Astrocyte (in vitro differentiated cells and primary cell): ENCODE data around the gene MCOLN1. TPM values are rescaled to one million over a fixed set of nuclear protein-coding genes. Genes with fewer than 3 reads are reported as not detected.

Experiments used
- DNase-seq: peaks from one replicate; pipeline ENCODE4 v3.0.0-alpha.2; 2010; ENCODE audit warnings: low read depth
- FAIRE-seq: peaks from 2 replicates; lab custom pipeline; 2011; peaks lifted over from hg19 to GRCh38; lab: Jason Lieb, UNC
- H2AFZ ChIP-seq: 2 replicates; pipeline ENCODE4 v1.6.0; 2012; ENCODE audit warnings: low read depth, low read length, inconsistent platforms
- H3K27ac ChIP-seq: 2 replicates; pipeline ENCODE4 v1.5.1; 2011; ENCODE audit warnings: low read depth, low read length, inconsistent platforms
- H3K27me3 ChIP-seq: 2 replicates; pipeline ENCODE4 v1.6.0; 2011; ENCODE audit warnings: low read length, inconsistent platforms; ENCODE audit not compliant: insufficient read depth
- H3K36me3 ChIP-seq: 2 replicates; pipeline ENCODE4 v1.5.1; 2011; ENCODE audit warnings: low read length, inconsistent platforms; ENCODE audit not compliant: insufficient read depth
- H3K4me1 ChIP-seq: 2 replicates; pipeline ENCODE4 v1.5.1; 2011; ENCODE audit warnings: low read length, inconsistent platforms; ENCODE audit not compliant: insufficient read depth
- H3K4me2 ChIP-seq: 2 replicates; pipeline ENCODE4 v1.6.0; 2012; ENCODE audit warnings: low read length, inconsistent platforms
- H3K4me3 ChIP-seq: 2 replicates; pipeline ENCODE4 v1.5.1; 2011; ENCODE audit warnings: low read depth, mild to moderate bottlenecking, low read length, inconsistent platforms; ENCODE audit not compliant: insufficient read depth
- H3K79me2 ChIP-seq: 2 replicates; pipeline ENCODE4 v1.6.0; 2012; ENCODE audit warnings: mild to moderate bottlenecking, low read length, inconsistent platforms; ENCODE audit not compliant: insufficient read depth
- H3K9ac ChIP-seq: 2 replicates; pipeline ENCODE4 v1.6.0; 2012; ENCODE audit warnings: mild to moderate bottlenecking, low read length, inconsistent platforms
- H3K9me3 ChIP-seq: 2 replicates; pipeline ENCODE4 v1.5.1; 2012; ENCODE audit warnings: low read depth, mild to moderate bottlenecking, low read length, inconsistent platforms; ENCODE audit not compliant: insufficient read depth
- H4K20me1 ChIP-seq: 2 replicates; pipeline ENCODE4 v1.6.0; 2012; ENCODE audit warnings: low read length, inconsistent platforms; ENCODE audit not compliant: insufficient read depth
- H3K27ac Mint-ChIP-seq: one replicate; pipeline ENCODE4 v1.8.0; 2021; ENCODE audit warnings: mild to moderate bottlenecking, mixed read lengths; ENCODE audit not compliant: unreplicated experiment
- H3K27me3 Mint-ChIP-seq: one replicate; pipeline ENCODE4 v1.8.0; 2021; ENCODE audit warnings: low read depth, mixed read lengths; ENCODE audit not compliant: unreplicated experiment
- H3K36me3 Mint-ChIP-seq: one replicate; pipeline ENCODE4 v1.8.0; 2021; ENCODE audit warnings: low read depth, mixed read lengths; ENCODE audit not compliant: unreplicated experiment
- H3K4me1 Mint-ChIP-seq: one replicate; pipeline ENCODE4 v1.8.0; 2021; ENCODE audit warnings: low read depth, mixed read lengths; ENCODE audit not compliant: unreplicated experiment
- H3K4me3 Mint-ChIP-seq: one replicate; pipeline ENCODE4 v1.8.0; 2021; ENCODE audit warnings: mild to moderate bottlenecking, moderate library complexity, mixed read lengths; ENCODE audit not compliant: unreplicated experiment
- H3K9me3 Mint-ChIP-seq: one replicate; pipeline ENCODE4 v1.8.0; 2021; ENCODE audit warnings: mild to moderate bottlenecking, mixed read lengths; ENCODE audit not compliant: unreplicated experiment
- EZH2 ChIP-seq: IDR thresholded peaks from 2 replicates; pipeline ENCODE4 v1.6.1; 2012; ENCODE audit warnings: mild to moderate bottlenecking, low read length, inconsistent platforms; ENCODE audit not compliant: insufficient read depth
- total RNA-seq: library from RNA; stranded (reverse); gene quantifications from 2 replicates; pipeline ENCODE4 v1.2.1, GENCODE V29; 2021
- TF ChIP-seq, protein P1 (sequence below): IDR thresholded peaks from 2 replicates; pipeline ENCODE4 v1.5.1; 2011; ENCODE audit warnings: low read depth, mild to moderate bottlenecking, inconsistent platforms, low read length, moderate library complexity; ENCODE audit not compliant: insufficient read depth

MCOLN1 gene
- total RNA-seq, 1 donor from 2014 or later: 26.2 TPM

DNA sequence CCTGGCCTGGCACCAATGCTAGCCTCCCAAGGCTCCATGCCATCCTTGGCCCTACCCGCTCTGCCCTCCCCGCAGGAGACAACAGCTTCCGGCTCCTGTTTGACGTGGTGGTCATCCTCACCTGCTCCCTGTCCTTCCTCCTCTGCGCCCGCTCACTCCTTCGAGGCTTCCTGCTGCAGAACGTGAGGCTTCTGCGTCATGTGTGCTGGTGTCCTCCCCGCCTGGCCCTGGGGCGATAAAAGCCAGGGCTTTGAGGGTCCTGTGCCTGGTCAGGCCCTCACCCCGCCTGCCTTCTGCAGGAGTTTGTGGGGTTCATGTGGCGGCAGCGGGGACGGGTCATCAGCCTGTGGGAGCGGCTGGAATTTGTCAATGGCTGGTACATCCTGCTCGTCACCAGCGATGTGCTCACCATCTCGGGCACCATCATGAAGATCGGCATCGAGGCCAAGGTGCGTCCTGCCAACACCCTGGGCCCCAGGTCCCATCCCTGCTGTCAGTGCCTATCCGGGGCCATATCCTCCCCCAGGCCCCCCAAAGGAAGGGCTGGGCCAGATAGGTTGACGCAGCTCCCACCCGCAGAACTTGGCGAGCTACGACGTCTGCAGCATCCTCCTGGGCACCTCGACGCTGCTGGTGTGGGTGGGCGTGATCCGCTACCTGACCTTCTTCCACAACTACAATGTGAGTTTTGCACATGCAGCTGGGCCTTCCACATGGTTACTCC lies 6.3 kb downstream of the MCOLN1 start:
- H2AFZ ChIP-seq: no peak overlapping the region
- H3K27me3 ChIP-seq: no peaks in the 10 kb centered on the region
- H3K4me2 ChIP-seq: no peak overlapping the region
- Mint-ChIP-seq H3K36me3 (no peaks in the 10 kb centered on the region), H3K4me3 (no peak overlapping the region), H3K27ac (no peak overlapping the region), H3K4me1 (peaks cover 4% of the 10 kb centered on the region), H3K27me3 (no peaks in the 10 kb centered on the region), H3K9me3 (no peaks in the 10 kb centered on the region)
- no peak overlapping the region for H3K4me3 ChIP-seq
- peaks cover under 1% of the 10 kb centered on the region for H4K20me1 ChIP-seq
- H3K36me3 ChIP-seq: peaks cover 4% of the 10 kb centered on the region
- no peak for DNase-seq
- H3K9ac ChIP-seq: no peak overlapping the region
- no peaks in the 10 kb centered on the region for H3K9me3 ChIP-seq
- FAIRE-seq: no peak
- peaks cover 10% of the 10 kb centered on the region for H3K79me2 ChIP-seq
- no peaks in the 10 kb centered on the region for H3K4me1 ChIP-seq
- no peak overlapping the region for H3K27ac ChIP-seq
- TF ChIP-seq EZH2: no peak
- TF ChIP-seq, protein P1, sequence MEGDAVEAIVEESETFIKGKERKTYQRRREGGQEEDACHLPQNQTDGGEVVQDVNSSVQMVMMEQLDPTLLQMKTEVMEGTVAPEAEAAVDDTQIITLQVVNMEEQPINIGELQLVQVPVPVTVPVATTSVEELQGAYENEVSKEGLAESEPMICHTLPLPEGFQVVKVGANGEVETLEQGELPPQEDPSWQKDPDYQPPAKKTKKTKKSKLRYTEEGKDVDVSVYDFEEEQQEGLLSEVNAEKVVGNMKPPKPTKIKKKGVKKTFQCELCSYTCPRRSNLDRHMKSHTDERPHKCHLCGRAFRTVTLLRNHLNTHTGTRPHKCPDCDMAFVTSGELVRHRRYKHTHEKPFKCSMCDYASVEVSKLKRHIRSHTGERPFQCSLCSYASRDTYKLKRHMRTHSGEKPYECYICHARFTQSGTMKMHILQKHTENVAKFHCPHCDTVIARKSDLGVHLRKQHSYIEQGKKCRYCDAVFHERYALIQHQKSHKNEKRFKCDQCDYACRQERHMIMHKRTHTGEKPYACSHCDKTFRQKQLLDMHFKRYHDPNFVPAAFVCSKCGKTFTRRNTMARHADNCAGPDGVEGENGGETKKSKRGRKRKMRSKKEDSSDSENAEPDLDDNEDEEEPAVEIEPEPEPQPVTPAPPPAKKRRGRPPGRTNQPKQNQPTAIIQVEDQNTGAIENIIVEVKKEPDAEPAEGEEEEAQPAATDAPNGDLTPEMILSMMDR: no peak

DNA sequence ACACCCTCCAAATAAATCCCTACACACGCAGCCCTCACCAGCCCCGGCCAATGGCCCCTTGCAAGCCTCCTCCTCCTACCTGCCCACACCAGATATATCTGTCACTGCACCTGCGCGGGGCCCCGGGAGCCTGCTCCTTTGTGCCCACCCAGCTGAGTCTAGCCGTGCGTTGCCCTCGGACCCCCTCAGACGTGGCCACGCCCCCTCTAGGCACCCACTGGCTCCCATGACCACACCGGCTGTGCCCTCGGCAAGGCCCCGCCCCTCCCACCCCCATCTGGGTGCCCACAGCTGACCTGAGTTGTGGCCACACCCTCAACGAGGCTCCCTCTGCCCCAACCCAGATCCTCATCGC lies 6.8 kb downstream of the MCOLN1 start:
- H3K79me2 ChIP-seq: peaks cover 4% of the 10 kb centered on the region
- no peak overlapping the region for H3K4me3 Mint-ChIP-seq
- H4K20me1 ChIP-seq: no peaks in the 10 kb centered on the region
- H3K36me3 Mint-ChIP-seq: no peaks in the 10 kb centered on the region
- no peak overlapping the region for H3K27ac ChIP-seq
- FAIRE-seq (no peak), DNase-seq (no peak)
- no peak overlapping the region for H3K4me2 ChIP-seq
- no peak overlapping the region for H3K27ac Mint-ChIP-seq
- peaks cover 4% of the 10 kb centered on the region for H3K4me1 Mint-ChIP-seq
- peaks cover 4% of the 10 kb centered on the region for H3K36me3 ChIP-seq
- no peak overlapping the region for H2AFZ ChIP-seq
- no peaks in the 10 kb centered on the region for H3K4me1 ChIP-seq
- no peaks in the 10 kb centered on the region for H3K27me3 ChIP-seq
- no peaks in the 10 kb centered on the region for H3K9me3 ChIP-seq
- TF ChIP-seq EZH2: no peak
- TF ChIP-seq, protein P1: no peak
- no peak overlapping the region for H3K4me3 ChIP-seq
- no peaks in the 10 kb centered on the region for H3K27me3 Mint-ChIP-seq
- H3K9ac ChIP-seq: no peak overlapping the region
- no peaks in the 10 kb centered on the region for H3K9me3 Mint-ChIP-seq
